K562 (cell line): Measurements from ENCODE around the gene CCDC181. TPM values are rescaled to one million over a fixed set of nuclear protein-coding genes. Genes with fewer than 3 reads are reported as not detected.
A peak's percentile ranks its signal among the peaks of the same experiment; 100 is the strongest.

Experiments used
- ADNP ChIP-seq: fragments of 200-800 bp; sonication (Bioruptor generic); IDR thresholded peaks from 2 replicates; pipeline ENCODE4 v1.6.1; 2016; ENCODE audit warnings: missing genetic modification characterization, missing compliant biosample characterization
- ATF1 ChIP-seq, 2 experiments: fragments of 450-650 bp in 1 of 2; IDR thresholded peaks; 2 replicates each; pipeline ENCODE4 v1.6.1; 2016; ENCODE audit warnings: missing compliant biosample characterization in 1 of 2, missing genetic modification characterization in 1 of 2
- BRF1 ChIP-seq: IDR thresholded peaks from 3 replicates; pipeline ENCODE4 v1.6.1; 2011; ENCODE audit warnings: borderline replicate concordance, mild to moderate bottlenecking; ENCODE audit not compliant: insufficient read length; ENCODE audit errors: extremely low read depth
- FOXK2 ChIP-seq, 2 experiments: fragments of 450-650 bp; IDR thresholded peaks in 1 of 2; conservative IDR thresholded peaks in 1 of 2; 2 replicates each; pipeline ENCODE4 v1.6.1; 2016; ENCODE audit warnings: low read depth in 2 of 2, mild to moderate bottlenecking in 1 of 2
- KDM1A ChIP-seq, 2 experiments: fragments of 450-650 bp; IDR thresholded peaks; 2 replicates each; pipeline ENCODE4 v1.6.1; 2016; ENCODE audit warnings: mild to moderate bottlenecking in 2 of 2
- NR3C1 ChIP-seq: sonication (generic); formaldehyde crosslinking; IDR thresholded peaks from 2 replicates; pipeline ENCODE4 v1.8.1; 2022; ENCODE audit warnings: missing genetic modification reagents
- POLR2G ChIP-seq: fragments of 200-400 bp; formaldehyde crosslinking; IDR thresholded peaks from 2 replicates; pipeline ENCODE4 v1.6.1; 2017; ENCODE audit warnings: low read depth, mild to moderate bottlenecking, antibody characterized with exemption, low read length, moderate library complexity
- RFX7 ChIP-seq: fragments of 250-450 bp; sonication (Bioruptor Pico); IDR thresholded peaks from 2 replicates; pipeline ENCODE4 v1.5.1; 2021; ENCODE audit warnings: mild to moderate bottlenecking
- TCF7 ChIP-seq: sonication (generic); IDR thresholded peaks from 2 replicates; pipeline ENCODE4 v1.6.1; 2016; ENCODE audit warnings: antibody characterized with exemption, borderline replicate concordance
- polyA plus RNA-seq, 8 experiments: library from polyadenylated mRNA; depleted of rRNA in 4 of 8; stranded (reverse) in 5 of 8; unstranded in 3 of 8; fragments of >200 nt; fragmentation: Nextera tagmentation in 2 of 8; fragmentation: Illumina TruSeq in 1 of 8; extraction: Ambion mirVana in 2 of 8; extraction: Trizol in 1 of 8; gene quantifications; 2 replicates each; pipeline versions ENCODE4 v1.2.1 to v1.2.3, GENCODE V29; 2011 to 2014; ENCODE audit warnings: inconsistent platforms in 1 of 8, missing spikeins in 1 of 8
- total RNA-seq, 7 experiments: library from RNA; depleted of rRNA in 6 of 7; stranded (reverse); fragments of >200 nt in 6 of 7; fragmentation: Illumina TruSeq in 2 of 7; extraction: Trizol in 2 of 7; gene quantifications; 2 replicates each; pipeline versions ENCODE4 v1.2.1 to v1.2.3, GENCODE V29; 2011 to 2021; ENCODE audit warnings: low replicate concordance in 1 of 7
- TF ChIP-seq, protein P1 (sequence below), 2 experiments: fragments of 450-650 bp in 1 of 2; sonication (generic) in 1 of 2; formaldehyde crosslinking in 1 of 2; IDR thresholded peaks; 2 replicates each; pipeline versions ENCODE4 v1.7.1 to v1.9.0; 2016 to 2022; ENCODE audit warnings: inconsistent platforms in 1 of 2, mild to moderate bottlenecking in 1 of 2, missing genetic modification reagents in 1 of 2
- TF ChIP-seq, protein P2 (sequence below), 3 experiments: fragments of 200-800 bp in 1 of 3; sonication (Bioruptor generic) in 1 of 3; sonication (generic) in 1 of 3; formaldehyde crosslinking in 1 of 3; IDR thresholded peaks; 2 replicates each; pipeline versions ENCODE4 v1.6.1 to v1.8.0; 2016 to 2022; ENCODE audit warnings: mild to moderate bottlenecking in 2 of 3, missing compliant biosample characterization in 2 of 3, missing genetic modification characterization in 2 of 3, missing genetic modification reagents in 1 of 3
- TF ChIP-seq, protein P3 (sequence below): sonication (generic); formaldehyde crosslinking; IDR thresholded peaks from 2 replicates; pipeline ENCODE4 v1.8.0; 2022; ENCODE audit warnings: mild to moderate bottlenecking, missing genetic modification reagents
- TF ChIP-seq, protein P4 (sequence below): sonication (generic); formaldehyde crosslinking; IDR thresholded peaks from 2 replicates; pipeline ENCODE4 v1.9.0; 2022; ENCODE audit warnings: mild to moderate bottlenecking, missing genetic modification reagents

The CCDC181 gene
- total and polyA plus RNA-seq, 9 of the 15 experiments (the other 6 are each of a cell fraction or from before 2014, with no cell fraction given) = 0.04 to 0.14 TPM; not detected in 7

DNA sequence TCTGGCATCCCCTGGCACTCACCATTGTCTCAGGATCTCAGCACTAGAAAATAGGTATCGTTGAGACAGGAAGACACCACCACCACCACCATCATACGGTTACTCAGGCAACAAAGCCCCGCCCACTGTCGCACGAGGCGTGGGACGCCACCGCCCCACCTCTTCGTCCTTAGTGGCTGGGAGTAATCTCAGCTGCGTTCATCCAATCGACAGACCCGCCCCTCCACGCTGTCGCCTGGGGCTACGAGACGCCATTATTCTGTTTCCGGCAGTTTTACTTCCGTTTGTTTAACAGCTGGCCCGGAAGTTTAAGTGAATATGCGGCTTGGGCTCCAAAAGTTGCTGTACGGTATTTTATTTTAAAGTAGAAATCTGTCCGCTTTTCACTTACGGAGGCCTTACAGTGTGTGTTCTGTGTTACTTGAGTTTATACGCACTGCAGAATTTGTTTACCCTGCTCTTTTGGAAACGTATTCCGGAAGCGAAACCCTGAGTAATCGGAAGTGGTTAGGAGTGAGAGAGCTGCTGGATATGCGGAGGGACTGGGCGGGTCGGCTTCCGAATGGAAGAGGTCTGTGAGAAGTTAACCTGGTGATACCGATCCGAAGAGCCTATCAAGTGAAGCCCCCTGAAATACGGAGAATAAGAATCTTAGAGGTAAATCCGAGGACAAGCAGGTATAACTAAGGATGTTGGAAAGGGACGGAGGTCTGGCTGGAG is 59.4 kb downstream of the CCDC181 start, which contains the start of the genes BLZF1 and NME7 (continued):
- TF ChIP-seq, protein P1, sequence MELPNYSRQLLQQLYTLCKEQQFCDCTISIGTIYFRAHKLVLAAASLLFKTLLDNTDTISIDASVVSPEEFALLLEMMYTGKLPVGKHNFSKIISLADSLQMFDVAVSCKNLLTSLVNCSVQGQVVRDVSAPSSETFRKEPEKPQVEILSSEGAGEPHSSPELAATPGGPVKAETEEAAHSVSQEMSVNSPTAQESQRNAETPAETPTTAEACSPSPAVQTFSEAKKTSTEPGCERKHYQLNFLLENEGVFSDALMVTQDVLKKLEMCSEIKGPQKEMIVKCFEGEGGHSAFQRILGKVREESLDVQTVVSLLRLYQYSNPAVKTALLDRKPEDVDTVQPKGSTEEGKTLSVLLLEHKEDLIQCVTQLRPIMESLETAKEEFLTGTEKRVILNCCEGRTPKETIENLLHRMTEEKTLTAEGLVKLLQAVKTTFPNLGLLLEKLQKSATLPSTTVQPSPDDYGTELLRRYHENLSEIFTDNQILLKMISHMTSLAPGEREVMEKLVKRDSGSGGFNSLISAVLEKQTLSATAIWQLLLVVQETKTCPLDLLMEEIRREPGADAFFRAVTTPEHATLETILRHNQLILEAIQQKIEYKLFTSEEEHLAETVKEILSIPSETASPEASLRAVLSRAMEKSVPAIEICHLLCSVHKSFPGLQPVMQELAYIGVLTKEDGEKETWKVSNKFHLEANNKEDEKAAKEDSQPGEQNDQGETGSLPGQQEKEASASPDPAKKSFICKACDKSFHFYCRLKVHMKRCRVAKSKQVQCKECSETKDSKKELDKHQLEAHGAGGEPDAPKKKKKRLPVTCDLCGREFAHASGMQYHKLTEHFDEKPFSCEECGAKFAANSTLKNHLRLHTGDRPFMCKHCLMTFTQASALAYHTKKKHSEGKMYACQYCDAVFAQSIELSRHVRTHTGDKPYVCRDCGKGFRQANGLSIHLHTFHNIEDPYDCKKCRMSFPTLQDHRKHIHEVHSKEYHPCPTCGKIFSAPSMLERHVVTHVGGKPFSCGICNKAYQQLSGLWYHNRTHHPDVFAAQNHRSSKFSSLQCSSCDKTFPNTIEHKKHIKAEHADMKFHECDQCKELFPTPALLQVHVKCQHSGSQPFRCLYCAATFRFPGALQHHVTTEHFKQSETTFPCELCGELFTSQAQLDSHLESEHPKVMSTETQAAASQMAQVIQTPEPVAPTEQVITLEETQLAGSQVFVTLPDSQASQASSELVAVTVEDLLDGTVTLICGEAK (IDR thresholded peaks at IDR 0.05) = peak; percentile 99
- TF ChIP-seq, protein P1 (CRISPR knock-in tag; IDR thresholded peaks at IDR 0.05) = no peak
- TF ChIP-seq ADNP (tag) = no peak
- TF ChIP-seq, protein P2, sequence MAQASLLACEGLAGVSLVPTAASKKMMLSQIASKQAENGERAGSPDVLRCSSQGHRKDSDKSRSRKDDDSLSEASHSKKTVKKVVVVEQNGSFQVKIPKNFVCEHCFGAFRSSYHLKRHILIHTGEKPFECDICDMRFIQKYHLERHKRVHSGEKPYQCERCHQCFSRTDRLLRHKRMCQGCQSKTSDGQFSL (CRISPR knock-in tag; IDR thresholded peaks at IDR 0.05) = no peak
- TF ChIP-seq, protein P2 (tag; IDR thresholded peaks at IDR 0.05) = no peak
- TF ChIP-seq BRF1 = no peak
- no peak for TF ChIP-seq NR3C1 (CRISPR knock-in tag)
- TF ChIP-seq POLR2G = no peak; the same call in 1 of the 2 replicates
- no peak for TF ChIP-seq RFX7
- TF ChIP-seq, protein P3, sequence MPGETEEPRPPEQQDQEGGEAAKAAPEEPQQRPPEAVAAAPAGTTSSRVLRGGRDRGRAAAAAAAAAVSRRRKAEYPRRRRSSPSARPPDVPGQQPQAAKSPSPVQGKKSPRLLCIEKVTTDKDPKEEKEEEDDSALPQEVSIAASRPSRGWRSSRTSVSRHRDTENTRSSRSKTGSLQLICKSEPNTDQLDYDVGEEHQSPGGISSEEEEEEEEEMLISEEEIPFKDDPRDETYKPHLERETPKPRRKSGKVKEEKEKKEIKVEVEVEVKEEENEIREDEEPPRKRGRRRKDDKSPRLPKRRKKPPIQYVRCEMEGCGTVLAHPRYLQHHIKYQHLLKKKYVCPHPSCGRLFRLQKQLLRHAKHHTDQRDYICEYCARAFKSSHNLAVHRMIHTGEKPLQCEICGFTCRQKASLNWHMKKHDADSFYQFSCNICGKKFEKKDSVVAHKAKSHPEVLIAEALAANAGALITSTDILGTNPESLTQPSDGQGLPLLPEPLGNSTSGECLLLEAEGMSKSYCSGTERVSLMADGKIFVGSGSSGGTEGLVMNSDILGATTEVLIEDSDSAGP = no peak
- TF ChIP-seq FOXK2 (conservative IDR thresholded peaks at IDR 0.05 in 1 of 2, IDR thresholded peaks at IDR 0.05 in 1 of 2; ENCODE audit: low read depth in 2 of 2) = peak; percentile 86 to 89
- TF ChIP-seq KDM1A (IDR thresholded peaks at IDR 0.05) = 0 out of 4 replicates have a peak, but pooled peaks of 1 of the 2 experiments have one; percentile 5
- TF ChIP-seq ATF1 (CRISPR knock-in tag; IDR thresholded peaks at IDR 0.05) = no peak
- TF ChIP-seq ATF1 (tag; IDR thresholded peaks at IDR 0.05) = peak; percentile 94
- TF ChIP-seq TCF7 = no peak
- TF ChIP-seq, protein P4, sequence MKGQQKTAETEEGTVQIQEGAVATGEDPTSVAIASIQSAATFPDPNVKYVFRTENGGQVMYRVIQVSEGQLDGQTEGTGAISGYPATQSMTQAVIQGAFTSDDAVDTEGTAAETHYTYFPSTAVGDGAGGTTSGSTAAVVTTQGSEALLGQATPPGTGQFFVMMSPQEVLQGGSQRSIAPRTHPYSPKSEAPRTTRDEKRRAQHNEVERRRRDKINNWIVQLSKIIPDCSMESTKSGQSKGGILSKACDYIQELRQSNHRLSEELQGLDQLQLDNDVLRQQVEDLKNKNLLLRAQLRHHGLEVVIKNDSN = 0 out of 2 replicates have a peak, but pooled peaks have one; percentile 37
